GM18870 (cell line): ENCODE results near the gene TUBB4B.
"Not testable (repeated sequence)": the region's sequence is repeated elsewhere in the genome, so short reads cannot be mapped to it uniquely, and the experiment has no call there.

Experiments
- ATAC-seq: cut with Tn5 transposase; IDR thresholded peaks from one replicate; pipeline ENCODE4 v1.9.1; 2021; ENCODE audit warnings: moderate library complexity; ENCODE audit not compliant: unreplicated experiment

TUBB4B gene

GRCh38 chr9:137251490-137252268 is 10.6 kb downstream of the TUBB4B start:
- ATAC-seq = no peak

GRCh38 chr9:137252555-137253506 is 11.7 kb downstream of the TUBB4B start:
- ATAC-seq = no peak

DNA sequence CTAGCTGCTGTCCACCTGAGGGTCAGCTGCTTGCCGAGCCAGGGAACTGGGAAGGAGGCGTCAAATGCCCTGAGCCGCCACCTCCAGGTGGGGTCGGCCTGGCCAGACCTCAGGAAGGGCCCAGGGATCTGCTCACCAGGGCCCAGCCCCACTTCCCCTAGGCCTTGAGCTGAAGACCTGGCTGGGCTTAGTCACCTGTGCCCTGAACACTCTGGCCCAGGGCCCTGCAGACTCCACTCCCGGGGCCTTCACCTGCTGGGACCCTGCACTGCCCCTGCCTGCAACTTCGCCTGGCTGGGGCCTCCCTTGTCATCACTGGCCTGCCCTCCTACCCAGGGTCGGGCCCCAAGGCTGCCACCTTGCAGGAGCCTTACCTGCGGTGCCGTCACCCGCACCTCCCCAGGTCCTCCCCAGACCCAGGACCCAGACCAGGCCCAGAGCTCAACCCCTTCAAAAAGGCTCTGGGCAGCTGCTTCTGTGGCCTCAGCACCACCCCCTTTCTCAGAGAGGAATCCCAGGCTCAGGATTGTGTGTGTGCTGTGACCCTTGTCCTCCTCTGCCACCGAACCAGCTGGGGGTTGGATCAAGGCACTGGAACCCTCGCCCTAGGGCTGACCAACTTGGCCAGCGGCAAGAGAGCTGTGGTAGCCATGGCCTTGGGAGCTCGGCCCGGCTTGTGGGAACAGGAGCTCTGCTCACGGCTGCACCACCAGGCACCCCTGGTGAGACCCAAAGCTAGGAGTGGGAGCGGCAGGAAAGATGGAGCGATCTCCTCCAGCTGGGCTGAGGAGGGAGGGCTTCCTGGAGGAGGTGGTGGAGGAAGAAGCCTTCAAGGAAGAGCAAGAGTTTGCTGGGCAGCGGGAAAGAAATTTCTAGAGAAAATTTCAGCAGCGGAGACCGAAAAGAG is 12.9 kb downstream of the TUBB4B start:
- no peak for ATAC-seq

DNA sequence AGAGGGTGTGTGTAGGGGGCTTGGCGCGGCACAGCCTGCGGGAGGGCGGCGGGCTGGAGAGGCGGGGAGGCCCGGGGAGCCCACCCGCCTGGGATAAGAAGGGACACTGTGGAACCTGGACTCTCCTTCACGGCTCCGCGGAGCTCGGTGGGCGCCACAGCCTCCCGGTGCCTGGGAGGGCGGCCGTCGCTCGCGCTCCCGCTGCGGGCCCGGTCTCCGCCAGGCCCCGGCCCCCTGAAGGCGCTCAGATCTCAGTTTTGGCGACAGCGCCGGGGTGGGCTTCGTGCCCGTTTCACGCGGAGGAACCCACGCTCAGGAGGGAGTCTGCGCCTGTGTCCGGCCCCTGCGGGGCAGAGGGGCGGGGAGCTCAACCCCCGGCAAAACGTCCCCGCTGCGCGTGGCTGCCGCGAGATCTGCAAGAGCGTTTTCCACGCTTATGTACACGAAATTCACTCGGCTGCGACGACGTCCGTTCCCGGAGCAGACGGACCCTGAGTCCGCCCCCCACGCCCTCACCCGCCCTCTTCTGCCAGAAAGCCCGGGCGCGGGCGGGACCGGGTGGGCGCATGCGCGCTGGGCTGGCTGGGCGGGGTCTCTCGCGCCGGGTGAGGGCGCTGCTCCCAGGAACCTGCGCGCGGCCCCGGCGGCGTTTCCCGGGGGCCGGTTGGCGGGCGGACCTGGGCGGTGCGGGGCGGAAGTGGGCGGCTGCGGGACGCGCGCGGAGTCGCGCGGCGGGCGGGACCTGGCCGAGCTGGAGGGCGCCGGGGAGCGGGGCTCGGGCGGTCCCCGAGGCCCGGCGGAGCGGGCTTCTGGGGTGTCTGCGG is 13.7 kb downstream of the TUBB4B start, which contains the start of gene NELFB:
Gene NELFB, plus strand, starts transcription at position 704 of the 824 bp plus-strand sequence.
- ATAC-seq = peak; percentile 45

DNA sequence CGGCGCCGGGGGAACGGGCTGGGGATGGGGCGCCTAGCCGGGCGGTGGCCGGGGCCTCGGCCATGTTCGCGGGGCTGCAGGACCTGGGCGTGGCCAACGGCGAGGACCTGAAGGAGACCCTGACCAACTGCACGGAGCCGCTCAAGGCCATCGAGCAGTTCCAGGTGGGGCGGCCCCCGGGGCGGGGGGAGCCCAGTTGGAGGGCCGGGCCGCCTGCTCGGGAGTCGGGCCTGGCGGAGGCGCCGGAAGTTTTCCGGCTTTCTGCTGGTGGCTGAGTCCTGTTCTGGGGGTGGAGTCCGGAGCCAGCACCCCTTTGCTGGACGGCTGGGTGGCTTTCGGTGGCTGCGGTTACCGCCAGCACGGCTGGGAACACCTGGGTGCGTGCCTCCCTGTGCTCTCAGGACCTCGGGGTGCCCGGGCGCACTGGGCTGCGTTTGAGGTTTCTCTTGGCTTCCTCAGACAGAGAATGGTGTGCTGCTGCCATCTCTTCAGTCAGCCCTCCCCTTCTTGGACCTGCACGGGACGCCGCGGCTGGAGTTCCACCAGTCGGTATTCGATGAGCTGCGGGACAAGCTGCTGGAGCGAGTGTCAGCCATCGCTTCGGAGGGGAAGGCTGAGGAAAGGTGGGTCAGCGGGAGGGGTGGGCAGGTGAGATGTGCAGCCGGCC is 14.5 kb downstream of the TUBB4B start:
- ATAC-seq = peak; percentile 9

- no peak for ATAC-seq
Observed at GRCh38 chr9:137256362-137256761, 15.3 kb downstream of the TUBB4B start.

DNA sequence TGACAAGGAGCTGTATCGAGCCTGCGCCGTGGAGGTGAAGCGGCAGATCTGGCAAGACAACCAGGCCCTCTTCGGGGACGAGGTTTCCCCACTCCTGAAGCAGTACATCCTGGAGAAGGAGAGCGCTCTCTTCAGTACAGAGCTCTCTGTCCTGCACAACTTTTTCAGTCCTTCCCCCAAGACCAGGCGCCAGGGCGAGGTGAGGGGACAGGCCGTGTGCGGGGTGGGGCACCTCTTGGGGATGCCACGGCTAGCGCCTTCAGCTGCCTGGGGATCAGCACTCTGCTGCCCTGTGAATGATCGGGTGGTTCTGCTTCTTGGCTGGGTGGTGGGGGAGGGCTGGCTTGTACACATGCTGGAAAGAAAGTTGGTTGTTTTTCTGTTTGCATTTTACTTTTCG is 15.8 kb downstream of the TUBB4B start:
- ATAC-seq = no peak

GRCh38 chr9:137262173-137262908 is 21.3 kb downstream of the TUBB4B start:
- not testable (repeated sequence) for ATAC-seq

GRCh38 chr9:137262909-137263285 is 21.8 kb downstream of the TUBB4B start:
- no peak for ATAC-seq

DNA sequence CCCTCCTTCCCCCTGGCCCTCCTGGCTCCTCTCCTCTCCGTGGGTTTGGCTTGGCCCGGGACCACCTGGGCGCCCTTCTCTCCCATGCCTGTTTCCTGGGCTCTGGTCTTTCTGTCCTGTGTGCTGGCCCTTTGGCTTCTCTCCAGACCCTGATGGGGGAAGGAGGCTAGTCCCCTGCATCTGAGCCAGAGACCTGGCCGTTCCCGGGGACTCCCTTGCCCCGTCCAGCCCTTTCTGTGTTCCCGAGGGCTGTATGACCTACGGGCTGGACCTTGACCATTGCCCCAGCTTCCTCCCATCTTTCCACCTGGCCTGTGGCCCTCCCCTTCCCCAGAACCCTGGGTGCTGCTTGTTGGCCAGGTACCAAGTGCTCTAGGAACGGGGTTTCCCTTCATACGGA is 22.4 kb downstream of the TUBB4B start:
- no peak for ATAC-seq

- ATAC-seq = no peak
Observed at GRCh38 chr9:137264067-137264466, 23.0 kb downstream of the TUBB4B start.

DNA sequence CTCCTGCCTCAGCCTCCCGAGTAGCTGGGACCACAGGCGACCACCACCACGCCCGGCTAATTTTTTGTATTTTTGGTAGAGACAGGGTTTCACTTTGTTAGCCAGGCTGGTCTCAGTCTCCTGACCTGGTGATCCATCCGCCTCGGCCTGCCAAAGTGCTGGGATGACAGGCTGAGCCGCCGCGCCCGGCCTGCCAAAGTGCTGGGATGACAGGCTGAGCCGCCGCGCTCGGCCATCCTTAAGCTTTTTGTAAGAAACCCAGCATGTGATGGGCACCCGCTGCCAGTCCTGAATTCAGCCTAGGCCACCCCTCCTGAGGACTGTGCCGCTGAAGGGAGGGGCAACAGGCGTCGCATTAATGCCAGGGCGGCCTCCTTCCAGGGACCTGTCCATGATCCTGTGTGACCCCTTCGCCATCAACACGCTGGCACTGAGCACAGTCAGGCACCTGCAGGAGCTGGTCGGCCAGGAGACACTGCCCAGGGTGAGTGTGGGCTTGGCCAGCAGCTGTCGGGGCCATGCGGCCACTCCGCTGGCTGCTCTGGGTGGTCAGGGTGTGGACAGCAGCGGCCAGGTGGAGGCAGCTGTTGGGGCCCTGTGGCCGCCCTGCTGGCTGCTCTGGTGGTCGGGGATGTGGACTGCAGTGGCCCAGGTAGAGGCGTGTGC is 24.5 kb downstream of the TUBB4B start:
- ATAC-seq = no peak

DNA sequence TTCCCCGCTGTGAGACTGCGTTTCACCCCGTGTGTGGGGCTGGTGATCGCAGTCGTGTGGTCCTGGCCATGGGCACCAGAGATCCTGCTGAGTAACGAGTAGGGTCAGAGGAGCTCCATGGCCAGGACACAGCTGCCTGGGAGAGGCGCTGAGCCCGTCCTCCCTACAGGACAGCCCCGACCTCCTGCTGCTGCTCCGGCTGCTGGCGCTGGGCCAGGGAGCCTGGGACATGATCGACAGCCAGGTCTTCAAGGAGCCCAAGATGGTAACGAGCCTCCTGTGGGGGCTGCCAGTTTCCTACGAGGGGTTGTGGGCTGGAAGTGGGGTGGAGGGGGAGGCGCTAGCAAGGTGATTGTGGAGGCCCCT is 25.1 kb downstream of the TUBB4B start:
- no peak for ATAC-seq

DNA sequence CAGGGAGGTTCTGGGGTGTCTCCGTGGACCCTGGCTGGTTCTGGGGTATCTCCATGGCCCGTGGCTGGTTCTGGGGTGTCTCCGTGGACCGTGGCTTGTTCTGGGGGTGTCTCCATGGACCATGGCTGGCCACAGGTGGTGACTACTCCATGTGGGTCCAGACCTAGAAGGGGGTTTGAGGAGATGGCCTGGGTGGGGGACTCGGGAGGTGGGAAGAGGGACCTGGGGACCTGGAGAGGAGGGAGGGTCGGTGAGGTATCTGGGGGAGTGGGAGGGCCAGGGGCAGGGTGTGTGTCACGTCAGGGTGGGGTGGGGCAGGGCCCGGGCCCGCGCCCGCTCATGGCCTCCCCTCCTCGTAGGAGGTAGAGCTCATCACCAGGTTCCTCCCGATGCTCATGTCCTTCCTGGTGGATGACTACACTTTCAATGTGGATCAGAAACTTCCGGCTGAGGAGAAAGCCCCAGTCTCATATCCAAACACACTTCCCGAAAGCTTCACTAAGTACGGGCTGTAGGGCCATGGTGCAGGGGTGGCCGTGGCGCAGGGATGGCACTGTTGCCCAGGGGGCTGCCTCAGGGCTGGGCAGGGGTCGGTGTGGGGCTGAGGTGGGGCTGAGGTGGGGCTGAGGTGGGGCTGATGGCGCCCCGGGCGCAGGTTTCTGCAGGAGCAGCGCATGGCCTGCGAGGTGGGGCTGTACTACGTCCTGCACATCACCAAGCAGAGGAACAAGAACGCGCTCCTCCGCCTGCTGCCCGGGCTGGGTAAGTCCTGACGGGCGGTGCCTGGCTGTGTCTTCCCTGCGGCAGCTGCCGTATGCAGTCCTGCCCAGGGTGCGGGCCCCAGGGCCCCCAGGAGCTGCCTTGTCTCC is 25.7 kb downstream of the TUBB4B start:
- no peak for ATAC-seq

DNA sequence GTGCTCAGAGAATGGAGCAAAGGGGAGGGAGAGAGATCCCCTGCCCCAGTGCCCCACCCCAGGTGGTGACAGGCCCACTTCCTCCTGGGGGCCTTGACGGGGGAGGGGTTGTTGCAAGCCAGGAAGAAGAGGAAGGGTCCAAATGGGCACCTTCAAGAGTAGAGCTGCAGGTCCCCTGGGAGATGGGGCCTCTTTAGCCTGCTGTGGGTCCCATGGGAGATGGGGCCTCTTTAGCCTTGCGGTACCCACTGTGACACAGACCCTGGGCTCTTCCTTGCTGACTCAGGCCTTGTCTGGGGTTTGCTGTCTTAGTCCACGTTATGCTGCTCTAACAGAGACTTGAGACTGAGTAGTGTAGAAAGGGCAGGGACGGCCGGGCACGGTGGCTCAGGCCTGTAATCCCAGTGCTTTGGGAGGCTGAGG is 26.9 kb downstream of the TUBB4B start:
- ATAC-seq = no peak

- ATAC-seq = no peak
Observed at GRCh38 chr9:137268538-137269201, 27.6 kb downstream of the TUBB4B start.
